GM06990 (cell line): ENCODE data around the gene KPNA4.

Source experiments
- DNase-seq: peaks from one replicate; pipeline ENCODE4 v3.0.0-alpha.2; 2011; ENCODE audit not compliant: insufficient read length; ENCODE audit errors: extremely low read depth
- H3K27me3 ChIP-seq: replicated peaks from 2 replicates; pipeline ENCODE4 v1.6.0; 2011; ENCODE audit warnings: low read length; ENCODE audit not compliant: control insufficient read depth, insufficient read depth
- H3K36me3 ChIP-seq: 2 replicates; pipeline ENCODE4 v1.5.1; 2011; ENCODE audit warnings: low read length; ENCODE audit not compliant: control insufficient read depth, insufficient read depth
- H3K4me3 ChIP-seq: replicated peaks from 2 replicates; pipeline ENCODE4 v1.5.1; 2011; ENCODE audit warnings: low read depth, mild to moderate bottlenecking, control low read depth, low read length
- TF ChIP-seq, protein P1 (sequence below): IDR thresholded peaks from 2 replicates; pipeline ENCODE4 v1.5.1; 2011; ENCODE audit warnings: low read length, control low read depth, mild to moderate bottlenecking, inconsistent platforms; ENCODE audit not compliant: insufficient read depth, poor library complexity, severe bottlenecking

KPNA4 gene

GRCh38 chr3:160588023-160588422 is 22.7 kb upstream of the KPNA4 start:
- Histone ChIP-seq H3K4me3 (no peak overlapping the region), H3K27me3 (no peaks in the 10 kb centered on the region; the same call in 1 of the 2 replicates), H3K36me3 (no peaks in the 10 kb centered on the region)
- TF ChIP-seq, protein P1, sequence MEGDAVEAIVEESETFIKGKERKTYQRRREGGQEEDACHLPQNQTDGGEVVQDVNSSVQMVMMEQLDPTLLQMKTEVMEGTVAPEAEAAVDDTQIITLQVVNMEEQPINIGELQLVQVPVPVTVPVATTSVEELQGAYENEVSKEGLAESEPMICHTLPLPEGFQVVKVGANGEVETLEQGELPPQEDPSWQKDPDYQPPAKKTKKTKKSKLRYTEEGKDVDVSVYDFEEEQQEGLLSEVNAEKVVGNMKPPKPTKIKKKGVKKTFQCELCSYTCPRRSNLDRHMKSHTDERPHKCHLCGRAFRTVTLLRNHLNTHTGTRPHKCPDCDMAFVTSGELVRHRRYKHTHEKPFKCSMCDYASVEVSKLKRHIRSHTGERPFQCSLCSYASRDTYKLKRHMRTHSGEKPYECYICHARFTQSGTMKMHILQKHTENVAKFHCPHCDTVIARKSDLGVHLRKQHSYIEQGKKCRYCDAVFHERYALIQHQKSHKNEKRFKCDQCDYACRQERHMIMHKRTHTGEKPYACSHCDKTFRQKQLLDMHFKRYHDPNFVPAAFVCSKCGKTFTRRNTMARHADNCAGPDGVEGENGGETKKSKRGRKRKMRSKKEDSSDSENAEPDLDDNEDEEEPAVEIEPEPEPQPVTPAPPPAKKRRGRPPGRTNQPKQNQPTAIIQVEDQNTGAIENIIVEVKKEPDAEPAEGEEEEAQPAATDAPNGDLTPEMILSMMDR: no peak
- DNase-seq: no peak

GRCh38 chr3:160587105-160587504 is 21.7 kb upstream of the KPNA4 start:
- no peak for DNase-seq
- TF ChIP-seq, protein P1: no peak
- Histone ChIP-seq H3K4me3 (no peak overlapping the region), H3K36me3 (no peaks in the 10 kb centered on the region), H3K27me3 (no peaks in the 10 kb centered on the region; the same call in 1 of the 2 replicates)

DNA sequence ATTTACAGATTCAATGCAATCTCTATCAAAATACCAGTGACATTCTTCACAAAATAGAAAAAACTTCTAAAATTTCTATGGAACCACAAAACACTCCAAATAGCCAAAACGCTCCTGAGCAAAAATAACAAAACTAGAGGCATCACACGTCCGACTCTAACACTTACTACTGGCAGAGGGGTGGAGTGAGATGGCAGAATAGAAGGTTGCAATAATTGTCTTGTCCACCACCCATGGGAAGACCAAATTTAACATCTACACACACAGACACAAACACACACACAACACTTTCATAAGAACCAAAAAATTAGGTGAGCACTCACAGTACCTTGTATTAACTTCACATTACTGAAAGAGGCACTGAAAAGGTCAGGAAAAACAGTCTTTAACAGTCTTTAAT is 21.3 kb upstream of the KPNA4 start:
- Histone ChIP-seq H3K36me3 (no peaks in the 10 kb centered on the region), H3K4me3 (no peak overlapping the region), H3K27me3 (no peaks in the 10 kb centered on the region; the same call in 1 of the 2 replicates)
- DNase-seq: no peak
- TF ChIP-seq, protein P1: no peak

DNA sequence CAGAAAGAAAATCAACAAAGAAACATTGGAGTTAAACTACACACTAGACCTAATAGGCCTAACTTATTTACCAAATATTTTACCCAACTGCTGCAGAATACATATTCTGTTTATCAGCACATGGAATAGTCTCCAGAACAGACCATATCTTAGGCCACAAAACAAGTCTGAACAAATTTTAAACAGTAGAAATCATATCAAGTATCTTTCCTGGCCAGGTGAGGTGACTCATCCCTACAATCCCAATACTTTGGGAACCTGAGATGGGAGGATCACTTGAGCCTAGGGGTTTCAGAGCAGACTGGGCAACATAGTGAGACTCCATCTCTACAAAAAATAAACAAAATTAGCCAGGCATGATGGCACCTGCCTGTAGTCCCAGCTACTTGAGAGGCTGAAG is 18.1 kb upstream of the KPNA4 start:
- Histone ChIP-seq H3K4me3 (no peak overlapping the region), H3K27me3 (no peaks in the 10 kb centered on the region; the same call in 1 of the 2 replicates), H3K36me3 (no peaks in the 10 kb centered on the region)
- TF ChIP-seq, protein P1: no peak
- no peak for DNase-seq

- no peak for DNase-seq
- TF ChIP-seq, protein P1: no peak
- Histone ChIP-seq H3K27me3 (no peaks in the 10 kb centered on the region), H3K4me3 (no peak overlapping the region), H3K36me3 (no peaks in the 10 kb centered on the region)
These were observed 15.6 kb upstream of the KPNA4 start for GRCh38 chr3:160580938-160581337.

GRCh38 chr3:160577556-160578195 is 12.3 kb upstream of the KPNA4 start:
- Histone ChIP-seq H3K36me3 (no peaks in the 10 kb centered on the region), H3K27me3 (no peaks in the 10 kb centered on the region), H3K4me3 (no peak overlapping the region)
- DNase-seq: no peak
- TF ChIP-seq, protein P1: no peak
